Cardiac muscle cell (in vitro differentiated cells and primary cell): Measurements from ENCODE around the gene USP22. TPM values are rescaled to one million over a fixed set of nuclear protein-coding genes. Genes with fewer than 3 reads are reported as not detected.

ENCODE experiments used
- DNase-seq, 2 donors: peaks; one replicate each; pipeline versions ENCODE4 v3.0.0 to v3.0.0-alpha.2; 2010 to 2017; ENCODE audit warnings: low read depth in 1 of 2, low spot score in 1 of 2
- H3K27ac ChIP-seq: fragments of 200-600 bp; sonication (generic); 2 replicates; pipeline ENCODE4 v1.5.1; 2016
- H3K27me3 ChIP-seq: fragments of 200-600 bp; sonication (generic); 2 replicates; pipeline ENCODE4 v1.6.0; 2016; ENCODE audit warnings: control low read depth
- H3K36me3 ChIP-seq: fragments of 200-600 bp; sonication (generic); 2 replicates; pipeline ENCODE4 v1.5.1; 2016; ENCODE audit warnings: control low read depth
- H3K4me1 ChIP-seq: fragments of 200-600 bp; sonication (generic); 2 replicates; pipeline ENCODE4 v1.8.1; 2017; ENCODE audit warnings: low read depth, mild to moderate bottlenecking, mixed run types
- H3K4me3 ChIP-seq: fragments of 200-600 bp; sonication (generic); 2 replicates; pipeline ENCODE4 v1.5.1; 2016; ENCODE audit warnings: mild to moderate bottlenecking
- H3K9me3 ChIP-seq: fragments of 200-600 bp; sonication (generic); 2 replicates; pipeline ENCODE4 v1.5.1; 2017; ENCODE audit warnings: low read depth, mild to moderate bottlenecking, control low read depth
- CTCF ChIP-seq: IDR thresholded peaks from 2 replicates; pipeline ENCODE4 v1.5.1; 2012; ENCODE audit warnings: low read depth, mild to moderate bottlenecking, low read length
- polyA plus RNA-seq: library from polyadenylated mRNA; unstranded; fragments of >200 nt; fragmentation: Nextera tagmentation; extraction: Ambion mirVana; gene quantifications from 2 replicates; pipeline ENCODE4 v1.2.1, GENCODE V29; 2016
- total RNA-seq: library from RNA; depleted of rRNA; stranded (reverse); fragments of >200 nt; gene quantifications from 2 replicates; pipeline ENCODE4 v1.2.3, GENCODE V29; 2016

USP22 gene
- total and polyA plus RNA-seq, 2 experiments from 2014 or later = 153 to 280 TPM

DNA sequence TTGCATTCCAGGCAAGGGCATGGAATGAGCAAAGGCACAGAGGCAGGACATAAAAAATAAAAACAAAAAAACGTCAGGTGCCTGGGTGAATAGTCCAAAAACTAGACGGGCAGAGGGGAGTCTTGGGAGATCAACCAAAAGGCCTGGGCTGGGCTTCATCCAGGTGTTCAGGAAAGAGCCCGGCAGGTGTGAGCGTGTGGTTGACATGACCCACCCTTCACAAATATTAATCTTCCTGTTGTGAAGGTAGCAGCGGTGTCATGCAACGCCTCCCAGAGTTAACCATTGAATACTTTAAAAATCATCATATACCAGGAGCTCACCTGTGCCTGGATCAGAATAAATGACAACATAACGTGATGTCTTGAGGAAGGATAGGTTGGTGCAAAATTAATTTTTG lies 90.6 kb downstream of the USP22 start:
- H3K4me1 ChIP-seq = no peaks in the 10 kb centered on the region
- no peak for DNase-seq
- H3K4me3 ChIP-seq = no peak overlapping the region
- H3K9me3 ChIP-seq = no peaks in the 10 kb centered on the region
- no peak for TF ChIP-seq CTCF
- H3K36me3 ChIP-seq = peaks cover 13% of the 10 kb centered on the region
- H3K27ac ChIP-seq = no peak overlapping the region
- H3K27me3 ChIP-seq = no peaks in the 10 kb centered on the region

Other genes with a start within 250 kb of the USP22 start
- gene DHRS7B, start 84.0 kb upstream of the USP22 start, total RNA-seq = 34.2 and 42.6 TPM in 2 replicates
- gene DHRS7B, start 84.0 kb upstream of the USP22 start, polyA plus RNA-seq = 40.0 and 41.0 TPM in 2 replicates
- gene TMEM11, start 171.2 kb upstream of the USP22 start, total RNA-seq = 37.9 and 42.9 TPM in 2 replicates
- gene TMEM11, start 171.2 kb upstream of the USP22 start, polyA plus RNA-seq = 91.0 and 92.2 TPM in 2 replicates
- 22.3 and 28.4 TPM in 2 replicates for gene NATD1, start 210.4 kb upstream of the USP22 start, total RNA-seq
- 12.7 and 15.7 TPM in 2 replicates for gene NATD1, start 210.4 kb upstream of the USP22 start, polyA plus RNA-seq
- gene MAP2K3, start 241.7 kb upstream of the USP22 start, total RNA-seq = 14.2 and 18.4 TPM in 2 replicates
- 42.5 and 52.1 TPM in 2 replicates for gene MAP2K3, start 241.7 kb upstream of the USP22 start, polyA plus RNA-seq